SK-N-MC (cell line): ENCODE data around the gene CSNK1G1.

Experiments used
- EZH2 ChIP-seq: fragments of 200-600 bp; sonication (generic); IDR thresholded peaks from one replicate; pipeline ENCODE4 v1.6.1; 2017; ENCODE audit warnings: antibody characterized with exemption
- POLR2AphosphoS5 ChIP-seq: IDR thresholded peaks from 2 replicates; pipeline ENCODE4 v1.6.1; 2012; ENCODE audit warnings: mild to moderate bottlenecking, low read depth, low read length, borderline replicate concordance

DNA sequence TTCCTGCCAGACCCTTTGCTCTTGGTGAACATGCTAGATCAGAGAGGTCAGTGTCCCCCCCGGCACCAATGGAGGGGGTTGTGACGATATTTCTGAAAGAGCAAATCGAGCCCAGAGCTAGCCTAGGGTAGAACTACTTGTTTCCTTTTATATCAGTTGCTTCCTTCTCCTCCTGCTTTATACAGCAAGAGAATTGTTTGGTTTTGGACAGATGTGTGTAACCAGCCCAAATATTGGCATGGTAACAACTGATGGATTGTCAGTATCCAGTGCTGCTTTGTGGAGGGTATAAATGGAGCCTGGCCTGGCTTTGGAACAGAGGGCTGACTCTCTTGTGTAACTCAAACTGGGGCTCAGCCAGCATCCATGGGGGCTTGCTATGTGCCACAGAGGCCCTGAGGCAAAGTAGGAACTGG is 233.0 kb downstream of the CSNK1G1 start:
- TF ChIP-seq EZH2 (no peak), POLR2AphosphoS5 (no peak)
